Ascending aorta (tissue), 2 donors: Measurements from ENCODE around the gene TEX44. TPM values are rescaled to one million over a fixed set of nuclear protein-coding genes. Genes with fewer than 3 reads are reported as not detected.
A peak's percentile ranks its signal among the peaks of the same experiment; 100 is the strongest.

Experiments
- DNase-seq, 2 donors: peaks; one replicate each; pipeline ENCODE4 v3.0.0-alpha.2; 2019; ENCODE audit warnings: low spot score in 2 of 2
- H3K27ac ChIP-seq, 2 donors: fragments of 200-600 bp; sonication (generic); one replicate each; pipeline ENCODE4 v1.5.1; 2016 to 2017; ENCODE audit warnings: mild to moderate bottlenecking in 1 of 2
- H3K27me3 ChIP-seq: fragments of 200-600 bp; sonication (generic); one replicate; pipeline ENCODE4 v1.5.1; 2017
- H3K36me3 ChIP-seq, 2 donors: fragments of 200-600 bp; sonication (generic); one replicate each; pipeline ENCODE4 v1.5.1; 2016
- H3K4me1 ChIP-seq, 2 donors: fragments of 200-600 bp; sonication (generic); one replicate each; pipeline ENCODE4 v1.5.1; 2016 to 2017; ENCODE audit warnings: mild to moderate bottlenecking in 1 of 2
- H3K4me3 ChIP-seq, 2 donors: fragments of 200-600 bp; sonication (generic); one replicate each; pipeline ENCODE4 v1.5.1; 2016 to 2017; ENCODE audit warnings: mild to moderate bottlenecking in 1 of 2
- H3K9me3 ChIP-seq, 2 donors: fragments of 200-600 bp; sonication (generic); one replicate each; pipeline ENCODE4 v1.5.1; 2016
- CTCF ChIP-seq, 3 experiments: fragments of 200-600 bp in 2 of 3; fragments of 450-650 bp in 1 of 3; sonication (generic) in 2 of 3; IDR thresholded peaks; one replicate each; pipeline ENCODE4 v1.5.1; 2016 to 2019; ENCODE audit warnings: antibody characterized with exemption in 3 of 3, mild to moderate bottlenecking in 1 of 3, moderate library complexity in 1 of 3
- intact Hi-C: fragments of 100-400 bp; cut with DNase I; formaldehyde crosslinking; loops from one replicate; pipeline ENCODE4 v1.15.1; 2023
- total RNA-seq: library from RNA; depleted of rRNA; stranded (reverse); fragments of >200 nt; gene quantifications from one replicate; pipeline ENCODE4 v1.1.0, GENCODE V29; 2016

TEX44 gene
- total RNA-seq, 1 donor from 2014 or later = not detected

DNA sequence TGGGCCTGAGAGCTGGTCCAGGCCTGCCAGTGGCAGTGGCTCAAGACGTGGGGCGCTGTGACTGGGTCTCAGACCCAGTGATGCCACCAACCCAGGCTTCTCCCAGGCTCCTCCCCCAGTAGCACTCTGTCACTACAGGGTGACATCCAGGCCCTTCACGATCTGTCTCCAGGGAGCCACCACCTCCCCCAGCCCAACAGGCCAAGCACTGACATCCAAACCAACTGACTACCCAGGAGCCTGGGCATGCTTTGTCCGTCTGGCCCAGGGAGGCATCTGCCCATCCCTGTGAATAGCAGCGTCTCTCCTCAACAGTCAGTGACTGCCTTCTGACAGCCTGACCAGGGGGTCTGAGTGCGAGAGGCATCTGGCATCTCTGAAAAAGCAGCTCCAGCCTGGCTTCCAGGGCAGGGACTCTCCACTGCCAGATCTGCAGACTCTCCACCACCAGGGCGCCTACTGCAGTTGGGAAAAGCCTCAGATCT is 13.0 kb downstream of the TEX44 start:
- no peaks in the 10 kb centered on the region for H3K9me3 ChIP-seq
- TF ChIP-seq CTCF (IDR thresholded peaks at IDR 0.05) = no peak
- peaks cover 7 to 44% of the 10 kb centered on the region in 2 donors for H3K4me1 ChIP-seq
- peak overlapping the region; percentile 89 to 98 for H3K27ac ChIP-seq
- no peak for DNase-seq
- intact Hi-C loops = loop anchor here (2.0 to 10.0 kb wide), 5 partner anchors 37 to 1809 kb away; no protein-coding TSS in a partner anchor
- H3K27me3 ChIP-seq = no peaks in the 10 kb centered on the region
- no peak overlapping the region for H3K4me3 ChIP-seq
- no peaks in the 10 kb centered on the region for H3K36me3 ChIP-seq

GRCh38 chr2:231606941-231607340 is 14.3 kb downstream of the TEX44 start:
- Histone ChIP-seq H3K9me3 (no peaks in the 10 kb centered on the region), H3K4me3 (no peak overlapping the region), H3K27ac (peak overlapping the region; percentile 89 to 98), H3K4me1 (peaks cover 14 to 48% of the 10 kb centered on the region in 2 donors), H3K36me3 (no peaks in the 10 kb centered on the region), H3K27me3 (no peaks in the 10 kb centered on the region)
- DNase-seq = no peak
- peak in 1 of 3 experiments; percentile 4 for TF ChIP-seq CTCF (IDR thresholded peaks at IDR 0.05)
- intact Hi-C loops = loop anchor here (10.0 kb wide), 2 partner anchors 422 to 1808 kb away; no protein-coding TSS in a partner anchor

GRCh38 chr2:231611273-231612108 is 18.8 kb downstream of the TEX44 start:
- H3K36me3 ChIP-seq = no peaks in the 10 kb centered on the region
- peaks cover 21 to 46% of the 10 kb centered on the region in 2 donors for H3K4me1 ChIP-seq
- peak overlapping the region; percentile 96 to 100 for H3K27ac ChIP-seq
- peak in 2 of 3 experiments; percentile 9 to 26 for TF ChIP-seq CTCF (IDR thresholded peaks at IDR 0.05)
- H3K4me3 ChIP-seq = peak overlapping the region in 1 of 2 donors; percentile 32
- H3K9me3 ChIP-seq = no peaks in the 10 kb centered on the region
- intact Hi-C loops = loop anchor here (1.0 to 5.0 kb wide), 5 partner anchors 7 to 171 kb away; partner anchors contain the start of genes PDE6D and PTMA
- H3K27me3 ChIP-seq = no peaks in the 10 kb centered on the region
- peak; percentile 64 to 90 for DNase-seq

DNA sequence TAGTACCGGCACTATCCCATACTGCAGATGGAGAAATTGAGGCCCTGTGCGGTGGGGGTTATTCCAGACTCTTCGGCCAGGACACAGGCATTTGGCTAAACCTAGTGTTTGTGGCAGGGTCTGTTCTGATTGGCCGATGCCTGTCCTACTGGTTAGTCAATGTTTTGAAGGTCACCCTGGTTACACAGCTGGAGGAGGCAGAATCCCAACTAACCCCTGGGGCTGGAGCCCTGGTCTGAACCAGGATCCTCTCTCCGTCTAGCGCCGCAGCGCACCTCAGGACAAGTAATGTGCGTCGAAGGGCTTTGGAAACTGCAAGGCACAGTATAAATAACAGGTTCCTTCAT is 19.4 kb downstream of the TEX44 start:
- H3K27ac ChIP-seq = peak overlapping the region; percentile 96 to 100
- peaks cover 21 to 43% of the 10 kb centered on the region in 2 donors for H3K4me1 ChIP-seq
- peak in 1 of 2 donors; percentile 90 for DNase-seq
- H3K36me3 ChIP-seq = no peaks in the 10 kb centered on the region
- peak overlapping the region in 1 of 2 donors; percentile 32 for H3K4me3 ChIP-seq
- no peaks in the 10 kb centered on the region for H3K27me3 ChIP-seq
- no peak for TF ChIP-seq CTCF (IDR thresholded peaks at IDR 0.05)
- no peaks in the 10 kb centered on the region for H3K9me3 ChIP-seq
- intact Hi-C loops = loop anchor here (1.0 to 5.0 kb wide), 5 partner anchors 8 to 170 kb away; partner anchors contain the start of genes PDE6D and PTMA

- Histone ChIP-seq H3K4me3 (peak overlapping the region in 1 of 2 donors; percentile 61), H3K4me1 (peaks cover 21 to 43% of the 10 kb centered on the region in 2 donors), H3K27me3 (no peaks in the 10 kb centered on the region), H3K27ac (peak overlapping the region; percentile 96 to 100), H3K36me3 (no peaks in the 10 kb centered on the region), H3K9me3 (no peaks in the 10 kb centered on the region)
- DNase-seq = peak; percentile 93 to 99
- peak; percentile 93 to 98 (median 97) for TF ChIP-seq CTCF (IDR thresholded peaks at IDR 0.05)
- intact Hi-C loops = loop anchor here (1.0 to 5.0 kb wide), 5 partner anchors 8 to 170 kb away; partner anchors contain the start of genes PDE6D and PTMA
Measured at GRCh38 chr2:231612456-231613330, 20.0 kb downstream of the TEX44 start.
